HEK293T (cell line): ENCODE measurements around the gene NANP.

Experiments used
- CTCF ChIA-PET: fragments of 350-600 bp; formaldehyde crosslinking; extraction: SDS; loops from one replicate; lab custom pipeline; 2021; ENCODE audit warnings: antibody characterized with exemption, inconsistent platforms; lab: Yijun Ruan, JAX
- POLR2A ChIA-PET: fragments of 350-600 bp; formaldehyde crosslinking; extraction: SDS; loops from one replicate; lab custom pipeline; 2020; ENCODE audit warnings: antibody characterized with exemption, inconsistent platforms; lab: Yijun Ruan, JAX
- DNase-seq: peaks from one replicate; pipeline ENCODE4 v3.0.0; 2012; ENCODE audit warnings: mixed read lengths; ENCODE audit errors: extremely low spot score
- ARNT ChIP-seq: fragments of 450-650 bp; IDR thresholded peaks from 2 replicates; pipeline ENCODE4 v1.6.1; 2017; ENCODE audit warnings: mild to moderate bottlenecking
- BHLHE40 ChIP-seq: fragments of 450-650 bp; IDR thresholded peaks from 2 replicates; pipeline ENCODE4 v1.6.1; 2016; ENCODE audit warnings: mild to moderate bottlenecking, moderate library complexity, borderline replicate concordance
- CTBP1 ChIP-seq: fragments of 450-650 bp; IDR thresholded peaks from 2 replicates; pipeline ENCODE4 v1.6.1; 2016; ENCODE audit warnings: borderline replicate concordance
- ELF4 ChIP-seq: fragments of 450-650 bp; IDR thresholded peaks from 2 replicates; pipeline ENCODE4 v1.6.1; 2017; ENCODE audit warnings: antibody characterized with exemption
- FOXA1 ChIP-seq: fragments of 450-650 bp; IDR thresholded peaks from 2 replicates; pipeline ENCODE4 v1.6.1; 2016; ENCODE audit warnings: mild to moderate bottlenecking
- FOXK2 ChIP-seq: fragments of 450-650 bp; IDR thresholded peaks from 2 replicates; pipeline ENCODE4 v1.6.1; 2016; ENCODE audit warnings: mild to moderate bottlenecking
- FOXM1 ChIP-seq: fragments of 450-650 bp; IDR thresholded peaks from 2 replicates; pipeline ENCODE4 v1.6.1; 2017; ENCODE audit warnings: mild to moderate bottlenecking, borderline replicate concordance
- HDGF ChIP-seq: fragments of 450-650 bp; IDR thresholded peaks from 2 replicates; pipeline ENCODE4 v1.6.1; 2017; ENCODE audit warnings: antibody characterized with exemption, borderline replicate concordance
- L3MBTL2 ChIP-seq: fragments of 450-650 bp; conservative IDR thresholded peaks from 2 replicates; pipeline ENCODE4 v1.6.1; 2016; ENCODE audit warnings: mild to moderate bottlenecking
- LEF1 ChIP-seq: fragments of 450-650 bp; IDR thresholded peaks from 2 replicates; pipeline ENCODE4 v1.6.1; 2017; ENCODE audit warnings: mild to moderate bottlenecking, borderline replicate concordance
- NFRKB ChIP-seq: fragments of 450-650 bp; IDR thresholded peaks from 2 replicates; pipeline ENCODE4 v1.6.1; 2016; ENCODE audit warnings: mild to moderate bottlenecking, moderate library complexity
- PKNOX1 ChIP-seq: fragments of 450-650 bp; IDR thresholded peaks from 2 replicates; pipeline ENCODE4 v1.6.1; 2016
- SP1 ChIP-seq: fragments of 450-650 bp; IDR thresholded peaks from 2 replicates; pipeline ENCODE4 v1.6.1; 2017
- SUZ12 ChIP-seq: fragments of 450-650 bp; IDR thresholded peaks from 2 replicates; pipeline ENCODE4 v1.6.1; 2016; ENCODE audit warnings: mild to moderate bottlenecking
- TARDBP ChIP-seq: fragments of 450-650 bp; IDR thresholded peaks from 2 replicates; pipeline ENCODE4 v1.6.1; 2016
- ZNF384 ChIP-seq: fragments of 450-650 bp; IDR thresholded peaks from 2 replicates; pipeline ENCODE4 v1.6.1; 2016

The NANP gene

GRCh38 chr20:25576783-25577530 is 46.9 kb downstream of the NANP start:
- ChIA-PET POLR2A (no interaction called here), CTCF (no interaction called here)
- DNase-seq = no peak
- TF ChIP-seq LEF1 (no peak), NFRKB (no peak), TARDBP (no peak), SUZ12 (no peak), FOXA1 (no peak), SP1 (no peak), ARNT (no peak), FOXK2 (no peak)

DNA sequence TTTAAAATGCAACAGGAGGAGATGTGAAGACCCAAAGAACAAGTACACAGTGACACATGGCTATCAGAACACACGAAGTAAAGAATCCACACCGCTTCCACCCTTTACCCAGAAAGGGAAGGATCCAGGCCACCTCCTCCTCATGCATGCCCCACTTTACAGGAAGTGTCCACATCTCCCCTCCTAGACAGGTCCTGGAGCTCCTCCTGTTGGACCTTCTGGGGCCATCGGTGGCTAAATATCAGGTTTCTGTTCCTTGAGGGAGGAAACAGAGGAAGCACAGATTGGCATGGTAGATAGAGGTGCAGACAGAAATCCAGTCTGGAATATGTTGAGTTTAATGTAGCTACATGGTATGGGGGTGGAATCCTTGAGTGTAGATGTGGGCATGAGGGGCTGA is 49.4 kb downstream of the NANP start:
- CTCF ChIA-PET = no interaction called here
- POLR2A ChIA-PET = interaction anchor here (0.8 kb wide), 1 partner anchor 10 kb away, joined by 3 read pairs; no protein-coding TSS in a partner anchor
- DNase-seq = peak; percentile 34
- TF ChIP-seq SP1 (no peak), HDGF (no peak), FOXK2 (no peak), ARNT (no peak)

GRCh38 chr20:25573288-25574251 is 50.2 kb downstream of the NANP start:
- ChIA-PET POLR2A (interaction anchor here (0.8 kb wide), 1 partner anchor 11 kb away, joined by 3 read pairs; no protein-coding TSS in a partner anchor), CTCF (no interaction called here)
- DNase-seq = no peak
- TF ChIP-seq NFRKB (no peak), SP1 (no peak), FOXA1 (no peak), ELF4 (no peak), HDGF (no peak), BHLHE40 (no peak), LEF1 (no peak), SUZ12 (no peak), L3MBTL2 (no peak), PKNOX1 (no peak), ARNT (no peak), TARDBP (no peak), FOXM1 (no peak), CTBP1 (no peak), ZNF384 (no peak)

- ChIA-PET CTCF (no interaction called here), POLR2A (no interaction called here)
- no peak for DNase-seq
- TF ChIP-seq LEF1 (no peak), TARDBP (no peak), FOXA1 (no peak), CTBP1 (no peak), PKNOX1 (no peak), HDGF (no peak), SP1 (no peak), NFRKB (no peak), BHLHE40 (no peak), ELF4 (no peak), FOXM1 (no peak), ARNT (no peak), ZNF384 (no peak)
These were observed 52.0 kb downstream of the NANP start for GRCh38 chr20:25571817-25572216.

GRCh38 chr20:25571240-25571639 is 52.6 kb downstream of the NANP start:
- no peak for TF ChIP-seq SUZ12
- no peak for TF ChIP-seq ELF4
- no peak for TF ChIP-seq PKNOX1
- no peak for TF ChIP-seq NFRKB
- TF ChIP-seq FOXK2 = no peak
- TF ChIP-seq FOXM1 = no peak
- no peak for TF ChIP-seq TARDBP
- ChIA-PET CTCF (no interaction called here), POLR2A (no interaction called here)
- no peak for DNase-seq

DNA sequence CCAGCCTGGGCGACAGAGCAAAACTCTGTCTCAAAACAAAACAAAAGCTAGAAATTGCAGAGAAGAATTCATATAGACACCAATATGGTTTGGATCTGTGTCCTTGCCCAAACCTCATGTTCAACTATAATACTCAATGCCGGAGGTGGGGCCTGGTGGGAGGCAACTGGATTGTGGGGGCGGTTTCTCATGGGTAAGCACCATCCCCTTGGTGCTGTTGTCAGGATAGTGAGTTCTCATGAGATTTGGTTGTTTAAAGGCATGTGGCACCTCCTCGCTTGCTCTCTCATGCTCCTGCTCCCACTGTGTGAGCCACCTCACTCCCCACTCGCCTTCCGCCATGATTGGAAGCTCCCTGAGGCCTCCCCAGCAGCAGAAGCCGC is 53.7 kb downstream of the NANP start:
- TF ChIP-seq TARDBP (no peak), L3MBTL2 (no peak), NFRKB (no peak), FOXM1 (no peak), SP1 (no peak), ELF4 (no peak), ARNT (no peak), BHLHE40 (no peak), HDGF (no peak)
- ChIA-PET CTCF (no interaction called here), POLR2A (no interaction called here)
- DNase-seq = no peak
